DMS53 (cell line): ENCODE data around the gene NPAS2.

Source experiments
- DNase-seq: peaks from one replicate; lab custom pipeline; 2025; lab: John Stamatoyannopoulos, UW

Gene NPAS2

GRCh38 chr2:100988630-100989417 is 168.9 kb downstream of the NPAS2 start:
- DNase-seq: no peak

GRCh38 chr2:100989666-100990065 is 169.7 kb downstream of the NPAS2 start:
- no peak for DNase-seq

- DNase-seq: no peak
Observed at GRCh38 chr2:100990166-100990565, 170.2 kb downstream of the NPAS2 start.

GRCh38 chr2:100990650-100991403 is 170.9 kb downstream of the NPAS2 start:
- no peak for DNase-seq

- no peak for DNase-seq
Observed at GRCh38 chr2:100991404-100991773, 171.4 kb downstream of the NPAS2 start.

- DNase-seq: no peak
Observed at GRCh38 chr2:100992262-100992661, 172.3 kb downstream of the NPAS2 start.

GRCh38 chr2:100993294-100993693 is 173.4 kb downstream of the NPAS2 start:
- no peak for DNase-seq

- DNase-seq: no peak
Observed at GRCh38 chr2:100995309-100996075, 175.6 kb downstream of the NPAS2 start.

GRCh38 chr2:100997509-100998234 is 177.7 kb downstream of the NPAS2 start:
- DNase-seq: no peak

GRCh38 chr2:100998235-100998573 is 178.3 kb downstream of the NPAS2 start:
- DNase-seq: no peak

GRCh38 chr2:100999995-101000394 is 180.1 kb downstream of the NPAS2 start:
- DNase-seq: no peak

GRCh38 chr2:101001691-101002561 is 182.0 kb downstream of the NPAS2 start, which contains the start of gene RPL31:
TSS of gene RPL31 (plus strand) at chr2:101002289. CDS start at chr2:101002702, 413 bp downstream.
- peak; percentile 99 for DNase-seq

- DNase-seq: peak; percentile 74
Observed at GRCh38 chr2:101002562-101003277, 182.8 kb downstream of the NPAS2 start.

GRCh38 chr2:101003278-101003775 is 183.4 kb downstream of the NPAS2 start:
- DNase-seq: peak; percentile 54

GRCh38 chr2:101004620-101005325 is 184.8 kb downstream of the NPAS2 start:
- DNase-seq: no peak

- no peak for DNase-seq
Observed at GRCh38 chr2:101006065-101006715, 186.3 kb downstream of the NPAS2 start.

GRCh38 chr2:101007415-101008345 is 187.7 kb downstream of the NPAS2 start:
- DNase-seq: peak; percentile 50

- DNase-seq: no peak
Observed at GRCh38 chr2:101011152-101011551, 191.2 kb downstream of the NPAS2 start.
